ENCODE measurements around the gene RHBDF2.

RHBDF2 gene

GRCh38 chr17:76484228-76484725 is 16.9 kb downstream of the RHBDF2 start:
- no peak for DNase-seq (ENCODE audit: low read depth in 1 of 2, low spot score in 1 of 2)

- DNase-seq (ENCODE audit: low read depth in 1 of 2, low spot score in 1 of 2): no peak
Measured at GRCh38 chr17:76481071-76481655, 20.1 kb downstream of the RHBDF2 start.

- DNase-seq (ENCODE audit: low read depth in 1 of 2, low spot score in 1 of 2): no peak
Measured at GRCh38 chr17:76480632-76481031, 20.6 kb downstream of the RHBDF2 start.

GRCh38 chr17:76479515-76480060 is 21.6 kb downstream of the RHBDF2 start:
- DNase-seq (ENCODE audit: low read depth in 1 of 2, low spot score in 1 of 2): no peak

- no peak for DNase-seq (ENCODE audit: low read depth in 1 of 2, low spot score in 1 of 2)
Measured at GRCh38 chr17:76478730-76479514, 22.3 kb downstream of the RHBDF2 start.

- DNase-seq (ENCODE audit: low read depth in 1 of 2, low spot score in 1 of 2): no peak
Measured at GRCh38 chr17:76478097-76478496, 23.1 kb downstream of the RHBDF2 start.

GRCh38 chr17:76477576-76477975 is 23.6 kb downstream of the RHBDF2 start:
- DNase-seq (ENCODE audit: low read depth in 1 of 2, low spot score in 1 of 2): no peak

- no peak for DNase-seq (ENCODE audit: low read depth in 1 of 2, low spot score in 1 of 2)
Measured at GRCh38 chr17:76476736-76477135, 24.5 kb downstream of the RHBDF2 start.

GRCh38 chr17:76475302-76475701 is 25.9 kb downstream of the RHBDF2 start:
- no peak for DNase-seq (ENCODE audit: low read depth in 1 of 2, low spot score in 1 of 2)

- DNase-seq (ENCODE audit: low read depth in 1 of 2, low spot score in 1 of 2): no peak
Measured at GRCh38 chr17:76474894-76475293, 26.3 kb downstream of the RHBDF2 start.

GRCh38 chr17:76474238-76474637 is 27.0 kb downstream of the RHBDF2 start:
- DNase-seq (ENCODE audit: low read depth in 1 of 2, low spot score in 1 of 2): no peak

GRCh38 chr17:76473541-76473985 is 27.7 kb downstream of the RHBDF2 start:
- no peak for DNase-seq (ENCODE audit: low read depth in 1 of 2, low spot score in 1 of 2)

- DNase-seq (ENCODE audit: low read depth in 1 of 2, low spot score in 1 of 2): no peak
Measured at GRCh38 chr17:76472726-76473125, 28.5 kb downstream of the RHBDF2 start.

GRCh38 chr17:76472258-76472645 is 29.0 kb downstream of the RHBDF2 start:
- DNase-seq (ENCODE audit: low read depth in 1 of 2, low spot score in 1 of 2): no peak

- no peak for DNase-seq (ENCODE audit: low read depth in 1 of 2, low spot score in 1 of 2)
Measured at GRCh38 chr17:76471498-76472257, 29.5 kb downstream of the RHBDF2 start.

- no peak for DNase-seq (ENCODE audit: low read depth in 1 of 2, low spot score in 1 of 2)
Measured at GRCh38 chr17:76469991-76470739, 31.1 kb downstream of the RHBDF2 start.

- no peak for DNase-seq (ENCODE audit: low read depth in 1 of 2, low spot score in 1 of 2)
Measured at GRCh38 chr17:76469076-76469990, 31.9 kb downstream of the RHBDF2 start.

- no peak for DNase-seq (ENCODE audit: low read depth in 1 of 2, low spot score in 1 of 2)
Measured at GRCh38 chr17:76468634-76469010, 32.6 kb downstream of the RHBDF2 start.

GRCh38 chr17:76467809-76468633 is 33.2 kb downstream of the RHBDF2 start:
- no peak for DNase-seq (ENCODE audit: low read depth in 1 of 2, low spot score in 1 of 2)
